ENCODE results near the gene ARSG. TPM values are rescaled to one million over a fixed set of nuclear protein-coding genes. Genes with fewer than 3 reads are reported as not detected.

ARSG gene
- polyA plus RNA-seq, 1 donor from 2014 or later: 16.9 TPM

GRCh38 chr17:68424861-68425260 lies 133.6 kb downstream of the ARSG start:
- H3K79me2 ChIP-seq (replicated peaks; ENCODE audit: insufficient read depth, low read length): no peaks in the 10 kb centered on the region
- no peaks in the 10 kb centered on the region for H3K36me3 ChIP-seq (ENCODE audit: insufficient read depth, low read length)
- H4K20me1 ChIP-seq (ENCODE audit: insufficient read depth): no peaks in the 10 kb centered on the region
- H3K9me3 ChIP-seq (ENCODE audit: low read length): no peaks in the 10 kb centered on the region
- H3K27me3 ChIP-seq (ENCODE audit: insufficient read depth, low read depth, low read length): no peaks in the 10 kb centered on the region
- H3K4me3 ChIP-seq (ENCODE audit: low read length): no peak overlapping the region
- no peak overlapping the region for H3K9ac ChIP-seq (ENCODE audit: low read length)
- H2AFZ ChIP-seq (ENCODE audit: low read depth, low read length): no peak overlapping the region
- H3K4me2 ChIP-seq (ENCODE audit: low read length): no peak overlapping the region
- H3K27ac ChIP-seq (ENCODE audit: low read length): no peak overlapping the region
- no peaks in the 10 kb centered on the region for H3F3A ChIP-seq (ENCODE audit: insufficient read depth, low read length, poor library complexity, severe bottlenecking)
- no peaks in the 10 kb centered on the region for H3K9me2 ChIP-seq (ENCODE audit: insufficient read depth, low read length)
- no peak for TF ChIP-seq CTCF (IDR thresholded peaks at IDR 0.05; ENCODE audit: poor library complexity, severe bottlenecking)
- no peak for TF ChIP-seq SMC3 (conservative IDR thresholded peaks at IDR 0.05; ENCODE audit: poor library complexity)
- no peak for TF ChIP-seq MXI1 (conservative IDR thresholded peaks at IDR 0.05; ENCODE audit: poor library complexity, severe bottlenecking)
- TF ChIP-seq EP300 (conservative IDR thresholded peaks at IDR 0.05; ENCODE audit: poor library complexity, severe bottlenecking): no peak
- TF ChIP-seq RAD21 (conservative IDR thresholded peaks at IDR 0.05): no peak
- TF ChIP-seq TAF1 (IDR thresholded peaks at IDR 0.05; ENCODE audit: low read depth): no peak
- no peak for TF ChIP-seq REST (IDR thresholded peaks at IDR 0.05; ENCODE audit: borderline replicate concordance)
- no peak for TF ChIP-seq EZH2 (IDR thresholded peaks at IDR 0.05; ENCODE audit: borderline replicate concordance, insufficient read depth, low read length, poor library complexity, severe bottlenecking)
- TF ChIP-seq POLR2AphosphoS5 (IDR thresholded peaks at IDR 0.05): no peak

- no peaks in the 10 kb centered on the region for H3F3A ChIP-seq (ENCODE audit: insufficient read depth, low read length, poor library complexity, severe bottlenecking)
- H3K36me3 ChIP-seq (ENCODE audit: insufficient read depth, low read length): no peaks in the 10 kb centered on the region
- H3K4me3 ChIP-seq (ENCODE audit: low read length): no peak overlapping the region
- no peaks in the 10 kb centered on the region for H4K20me1 ChIP-seq (ENCODE audit: insufficient read depth)
- no peak overlapping the region for H2AFZ ChIP-seq (ENCODE audit: low read depth, low read length)
- H3K9me3 ChIP-seq (ENCODE audit: low read length): no peaks in the 10 kb centered on the region
- no peaks in the 10 kb centered on the region for H3K9me2 ChIP-seq (ENCODE audit: insufficient read depth, low read length)
- H3K79me2 ChIP-seq (replicated peaks; ENCODE audit: insufficient read depth, low read length): no peaks in the 10 kb centered on the region
- TF ChIP-seq REST (IDR thresholded peaks at IDR 0.05; ENCODE audit: borderline replicate concordance) (no peak), POLR2AphosphoS5 (IDR thresholded peaks at IDR 0.05) (no peak), SMC3 (conservative IDR thresholded peaks at IDR 0.05; ENCODE audit: poor library complexity) (no peak), EP300 (conservative IDR thresholded peaks at IDR 0.05; ENCODE audit: poor library complexity, severe bottlenecking) (no peak), TAF1 (IDR thresholded peaks at IDR 0.05; ENCODE audit: low read depth) (no peak)
- no peak overlapping the region for H3K4me2 ChIP-seq (ENCODE audit: low read length)
- no peaks in the 10 kb centered on the region for H3K27me3 ChIP-seq (ENCODE audit: insufficient read depth, low read depth, low read length)
- no peak overlapping the region for H3K27ac ChIP-seq (ENCODE audit: low read length)
- H3K9ac ChIP-seq (ENCODE audit: low read length): no peak overlapping the region
Observed at GRCh38 chr17:68425979-68426378, 134.7 kb downstream of the ARSG start.
